B cell (primary cell): ENCODE results near the gene TECPR2. TPM values are rescaled to one million over a fixed set of nuclear protein-coding genes. Genes with fewer than 3 reads are reported as not detected.

Source experiments
- ATAC-seq: fragments of 200-7000 bp; cut with Tn5 transposase; one replicate; pipeline ENCODE4 v1.10.0; 2021; ENCODE audit warnings: low read depth, mild to moderate bottlenecking, moderate number of reproducible peaks, moderate library complexity
- CTCF ChIA-PET: fragments of 350-600 bp; sonication (Branson Sonifier 250); formaldehyde crosslinking; loops from one replicate; lab custom pipeline; 2021; ENCODE audit warnings: antibody characterized with exemption, inconsistent platforms; lab: Charles Lee
- POLR2A ChIA-PET: fragments of 350-600 bp; sonication (Branson Sonifier 250); formaldehyde crosslinking; loops from one replicate; lab custom pipeline; 2021; ENCODE audit warnings: antibody characterized with exemption; lab: Charles Lee
- DNase-seq: peaks from one replicate; pipeline ENCODE4 v3.0.0; 2013
- H2AFZ ChIP-seq: 2 replicates; pipeline ENCODE4 v1.6.1; 2012; ENCODE audit warnings: mild to moderate bottlenecking, low read depth, low read length; ENCODE audit not compliant: insufficient read depth, poor library complexity, severe bottlenecking
- H3K27ac ChIP-seq, 2 donors: 1 replicate in 1 of 2; 2 replicates in 1 of 2; pipeline ENCODE4 v1.5.1; 2012 to 2013; ENCODE audit warnings: low read length in 2 of 2, mild to moderate bottlenecking in 2 of 2, moderate library complexity in 1 of 2
- H3K27me3 ChIP-seq, 4 experiments: fragments of 200-600 bp in 1 of 4; sonication (generic) in 1 of 4; replicated peaks in 1 of 4; 1 replicate in 2 of 4; 2 replicates in 2 of 4; pipeline versions ENCODE4 v1.6.1 to v1.7.0; 2013 to 2016; ENCODE audit warnings: low read length in 3 of 4, mild to moderate bottlenecking in 2 of 4, mixed read lengths in 1 of 4, moderate library complexity in 1 of 4; ENCODE audit not compliant: insufficient read depth in 4 of 4, control insufficient read depth in 3 of 4; ENCODE audit errors: control extremely low read depth in 1 of 4
- H3K36me3 ChIP-seq, 2 experiments: replicated peaks in 1 of 2; 1 replicate in 1 of 2; 2 replicates in 1 of 2; pipeline versions ENCODE4 v1.6.1 to v1.7.1; 2013; ENCODE audit warnings: low read length in 1 of 2; ENCODE audit not compliant: insufficient read depth in 2 of 2, control insufficient read depth in 1 of 2; ENCODE audit errors: control extremely low read depth in 1 of 2, extremely low read depth in 1 of 2
- H3K4me1 ChIP-seq, 2 donors: fragments of 200-600 bp in 1 of 2; sonication (generic) in 1 of 2; 1 replicate in 1 of 2; 2 replicates in 1 of 2; pipeline versions ENCODE4 v1.5.1 to v1.6.1; 2013 to 2017; ENCODE audit warnings: low read length in 2 of 2; ENCODE audit not compliant: control insufficient read depth in 2 of 2, insufficient read depth in 2 of 2
- H3K4me2 ChIP-seq: replicated peaks from 2 replicates; pipeline ENCODE3; 2012; ENCODE audit warnings: mild to moderate bottlenecking, low read depth, low read length; ENCODE audit not compliant: poor library complexity, severe bottlenecking
- H3K4me3 ChIP-seq, 5 experiments: fragments of 200-600 bp in 1 of 5; sonication (generic) in 1 of 5; 1 replicate in 3 of 5; 2 replicates in 2 of 5; pipeline versions ENCODE4 v1.5.1 to v1.7.0; 2011 to 2016; ENCODE audit warnings: low read length in 4 of 5, mild to moderate bottlenecking in 4 of 5, low read depth in 2 of 5, control low read depth in 1 of 5, moderate library complexity in 1 of 5; ENCODE audit not compliant: insufficient read depth in 1 of 5; ENCODE audit errors: control extremely low read depth in 1 of 5, extremely low read depth in 1 of 5
- H3K79me2 ChIP-seq: fragments of 200-600 bp; sonication (generic); one replicate; pipeline ENCODE4 v1.6.0; 2016; ENCODE audit warnings: low read length; ENCODE audit not compliant: control insufficient read depth, insufficient read depth
- H3K9ac ChIP-seq: fragments of 200-600 bp; sonication (generic); 2 replicates; pipeline ENCODE4 v1.6.1; 2017; ENCODE audit warnings: mild to moderate bottlenecking, low read length, moderate library complexity
- H3K9me3 ChIP-seq, 3 donors: one replicate each; pipeline versions ENCODE4 v1.6.1 to v1.7.1; 2013; ENCODE audit warnings: low read length in 2 of 3; ENCODE audit not compliant: control insufficient read depth in 2 of 3, insufficient read depth in 1 of 3; ENCODE audit errors: control extremely low read depth in 1 of 3
- H4K20me1 ChIP-seq: 2 replicates; pipeline ENCODE4 v1.6.0; 2012; ENCODE audit warnings: mild to moderate bottlenecking, low read length; ENCODE audit not compliant: insufficient read depth, control insufficient read depth, poor library complexity, severe bottlenecking
- H3K27ac Mint-ChIP-seq: one replicate; pipeline ENCODE4 v1.8.0; 2021; ENCODE audit warnings: mixed read lengths
- H3K27me3 Mint-ChIP-seq: one replicate; pipeline ENCODE4 v1.8.0; 2021; ENCODE audit warnings: mixed read lengths
- H3K4me1 Mint-ChIP-seq: one replicate; pipeline ENCODE4 v1.8.0; 2021; ENCODE audit warnings: mixed read lengths
- H3K4me3 Mint-ChIP-seq: one replicate; pipeline ENCODE4 v1.8.0; 2021; ENCODE audit warnings: mixed read lengths
- H3K9me3 Mint-ChIP-seq: one replicate; pipeline ENCODE4 v1.8.0; 2022; ENCODE audit warnings: mixed read lengths; ENCODE audit not compliant: insufficient read depth
- EZH2 ChIP-seq: IDR thresholded peaks from 2 replicates; pipeline ENCODE4 v1.6.1; 2012; ENCODE audit warnings: borderline replicate concordance, low read depth, mild to moderate bottlenecking, moderate library complexity, low read length; ENCODE audit not compliant: insufficient read depth, poor library complexity, severe bottlenecking
- WGBS: methylation state at CpG from one replicate; pipeline ENCODE4 v1.1.5; 2013; ENCODE audit warnings: missing lambda C conversion rate; ENCODE audit not compliant: insufficient coverage; 5-methylcytosine and 5-hydroxymethylcytosine counted together
- intact Hi-C: fragments of 100-400 bp; cut with micrococcal nuclease; formaldehyde crosslinking; loops from one replicate; pipeline ENCODE4 v1.10.0; 2022
- polyA minus RNA-seq: library from RNA; depleted of rRNA, polyadenylated mRNA; stranded (reverse); fragments of >200 nt; gene quantifications from 2 replicates; pipeline ENCODE4 v1.2.3, GENCODE V29; 2012
- polyA plus RNA-seq: library from polyadenylated mRNA; depleted of rRNA; stranded (reverse); fragments of >200 nt; gene quantifications from 2 replicates; pipeline ENCODE4 v1.2.3, GENCODE V29; 2012
- total RNA-seq, 2 donors: library from RNA; stranded (reverse); fragments of 120-200 nt in 1 of 2; gene quantifications; 1 replicate in 1 of 2; 2 replicates in 1 of 2; pipeline versions ENCODE4 v1.2.3 to v1.2.4, GENCODE V29; 2013 to 2022
- TF ChIP-seq, protein P1 (sequence below): fragments of 200-600 bp; IDR thresholded peaks from one replicate; pipeline ENCODE4 v1.8.0; 2022; ENCODE audit warnings: antibody characterized with exemption, mild to moderate bottlenecking

TECPR2 gene, protein sequence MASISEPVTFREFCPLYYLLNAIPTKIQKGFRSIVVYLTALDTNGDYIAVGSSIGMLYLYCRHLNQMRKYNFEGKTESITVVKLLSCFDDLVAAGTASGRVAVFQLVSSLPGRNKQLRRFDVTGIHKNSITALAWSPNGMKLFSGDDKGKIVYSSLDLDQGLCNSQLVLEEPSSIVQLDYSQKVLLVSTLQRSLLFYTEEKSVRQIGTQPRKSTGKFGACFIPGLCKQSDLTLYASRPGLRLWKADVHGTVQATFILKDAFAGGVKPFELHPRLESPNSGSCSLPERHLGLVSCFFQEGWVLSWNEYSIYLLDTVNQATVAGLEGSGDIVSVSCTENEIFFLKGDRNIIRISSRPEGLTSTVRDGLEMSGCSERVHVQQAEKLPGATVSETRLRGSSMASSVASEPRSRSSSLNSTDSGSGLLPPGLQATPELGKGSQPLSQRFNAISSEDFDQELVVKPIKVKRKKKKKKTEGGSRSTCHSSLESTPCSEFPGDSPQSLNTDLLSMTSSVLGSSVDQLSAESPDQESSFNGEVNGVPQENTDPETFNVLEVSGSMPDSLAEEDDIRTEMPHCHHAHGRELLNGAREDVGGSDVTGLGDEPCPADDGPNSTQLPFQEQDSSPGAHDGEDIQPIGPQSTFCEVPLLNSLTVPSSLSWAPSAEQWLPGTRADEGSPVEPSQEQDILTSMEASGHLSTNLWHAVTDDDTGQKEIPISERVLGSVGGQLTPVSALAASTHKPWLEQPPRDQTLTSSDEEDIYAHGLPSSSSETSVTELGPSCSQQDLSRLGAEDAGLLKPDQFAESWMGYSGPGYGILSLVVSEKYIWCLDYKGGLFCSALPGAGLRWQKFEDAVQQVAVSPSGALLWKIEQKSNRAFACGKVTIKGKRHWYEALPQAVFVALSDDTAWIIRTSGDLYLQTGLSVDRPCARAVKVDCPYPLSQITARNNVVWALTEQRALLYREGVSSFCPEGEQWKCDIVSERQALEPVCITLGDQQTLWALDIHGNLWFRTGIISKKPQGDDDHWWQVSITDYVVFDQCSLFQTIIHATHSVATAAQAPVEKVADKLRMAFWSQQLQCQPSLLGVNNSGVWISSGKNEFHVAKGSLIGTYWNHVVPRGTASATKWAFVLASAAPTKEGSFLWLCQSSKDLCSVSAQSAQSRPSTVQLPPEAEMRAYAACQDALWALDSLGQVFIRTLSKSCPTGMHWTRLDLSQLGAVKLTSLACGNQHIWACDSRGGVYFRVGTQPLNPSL (N-terminal part only)
- total RNA-seq (10.8 and 11.2 TPM in 2 replicates), polyA plus RNA-seq (3.6 and 4.7 TPM in 2 replicates), polyA minus RNA-seq (7.4 and 12.0 TPM in 2 replicates)
- total RNA-seq (2013) = 4.4 TPM

DNA sequence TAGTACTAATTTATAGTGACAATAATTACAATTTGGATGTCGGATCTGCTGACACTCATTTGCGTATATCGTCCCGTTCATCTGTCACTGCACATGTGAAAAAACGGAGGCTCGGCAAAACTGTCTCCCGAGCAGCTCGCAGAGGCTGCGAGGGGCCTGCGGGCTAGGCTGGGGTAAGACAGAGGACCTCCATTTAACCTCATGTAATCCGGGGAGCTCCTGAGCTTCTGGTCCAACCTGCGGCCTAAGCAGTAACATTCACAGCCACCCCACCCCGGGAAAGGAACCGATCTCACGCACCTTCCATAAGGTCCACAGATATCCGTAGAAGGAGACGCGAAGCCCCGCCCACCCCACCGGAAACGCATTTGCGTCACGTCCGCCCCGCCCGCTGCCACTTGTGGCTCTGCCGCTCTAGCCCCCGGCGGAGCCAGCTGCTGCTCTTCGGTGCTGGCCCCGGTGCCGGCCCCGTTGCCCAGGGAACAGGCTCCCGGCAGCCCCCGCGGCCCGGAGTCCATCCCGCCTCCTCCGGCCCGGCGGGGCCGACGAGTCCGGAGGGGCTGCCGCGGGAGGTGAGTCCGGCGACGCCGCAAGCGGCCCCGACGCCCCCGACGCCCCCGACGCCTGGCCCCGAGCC lies at the start of gene TECPR2, which contains the start of gene CINP:
Gene TECPR2, plus strand, starts transcription at position 397 of the 637 bp plus-strand sequence. CDS start 13,781 bp downstream, outside the sequence.
Gene CINP, minus strand, starts transcription at position 346 of the 637 bp plus-strand sequence. Its CDS starts 39 bp downstream, at position 307.
- Histone ChIP-seq H2AFZ (peak within 1 kb of the TSS; percentile 97), H3K36me3 (peaks cover 1 to 16% of the 10 kb centered on the region in 2 experiments), H3K27ac (peak within 1 kb of the TSS; percentile 61 to 93), H4K20me1 (no peaks in the 10 kb centered on the region), H3K9ac (peak within 1 kb of the TSS; percentile 91), H3K9me3 (no peaks in the 10 kb centered on the region), H3K27me3 (no peaks in the 10 kb centered on the region), H3K4me2 (peak within 1 kb of the TSS; percentile 97), H3K79me2 (peaks cover 32% of the 10 kb centered on the region), H3K4me1 (peaks cover 16 to 18% of the 10 kb centered on the region in 2 donors), H3K4me3 (peak within 1 kb of the TSS; percentile 55 to 90 (median 82))
- Mint-ChIP-seq H3K4me1 (peaks cover 25% of the 10 kb centered on the region), H3K27ac (peak within 1 kb of the TSS; percentile 92), H3K9me3 (no peaks in the 10 kb centered on the region), H3K4me3 (no peak within 1 kb of the TSS), H3K27me3 (no peaks in the 10 kb centered on the region)
- DNase-seq (peak; percentile 95), ATAC-seq (peak; percentile 97)
- ChIA-PET CTCF (interaction anchor here (2.1 to 2.2 kb wide), 2 partner anchors 42 to 46 kb away, joined by 7 to 11 read pairs; partner anchors contain the start of gene ZNF839), POLR2A (interaction anchor here (1.1 kb wide), 1 partner anchor 46 kb away, joined by 3 read pairs; no protein-coding TSS in a partner anchor)
- intact Hi-C loops = loop anchor here (1.0 to 5.0 kb wide), 7 partner anchors 43 to 1985 kb away; partner anchors contain the start of genes ANKRD9, DYNC1H1, MARK3 and PPP2R5C
- under 1% methylated on average over 57 of the region's 58 CpGs for WGBS
- TF ChIP-seq EZH2 = no peak
- TF ChIP-seq, protein P1, sequence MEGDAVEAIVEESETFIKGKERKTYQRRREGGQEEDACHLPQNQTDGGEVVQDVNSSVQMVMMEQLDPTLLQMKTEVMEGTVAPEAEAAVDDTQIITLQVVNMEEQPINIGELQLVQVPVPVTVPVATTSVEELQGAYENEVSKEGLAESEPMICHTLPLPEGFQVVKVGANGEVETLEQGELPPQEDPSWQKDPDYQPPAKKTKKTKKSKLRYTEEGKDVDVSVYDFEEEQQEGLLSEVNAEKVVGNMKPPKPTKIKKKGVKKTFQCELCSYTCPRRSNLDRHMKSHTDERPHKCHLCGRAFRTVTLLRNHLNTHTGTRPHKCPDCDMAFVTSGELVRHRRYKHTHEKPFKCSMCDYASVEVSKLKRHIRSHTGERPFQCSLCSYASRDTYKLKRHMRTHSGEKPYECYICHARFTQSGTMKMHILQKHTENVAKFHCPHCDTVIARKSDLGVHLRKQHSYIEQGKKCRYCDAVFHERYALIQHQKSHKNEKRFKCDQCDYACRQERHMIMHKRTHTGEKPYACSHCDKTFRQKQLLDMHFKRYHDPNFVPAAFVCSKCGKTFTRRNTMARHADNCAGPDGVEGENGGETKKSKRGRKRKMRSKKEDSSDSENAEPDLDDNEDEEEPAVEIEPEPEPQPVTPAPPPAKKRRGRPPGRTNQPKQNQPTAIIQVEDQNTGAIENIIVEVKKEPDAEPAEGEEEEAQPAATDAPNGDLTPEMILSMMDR = no peak
